NCI-H2171 treated with DMSO at 0.1 percent for 48 hours (cell line): ENCODE results near the gene EDEM3.

Experiments used
- DNase-seq: peaks from one replicate; lab custom pipeline; 2025; lab: John Stamatoyannopoulos, UW

Gene EDEM3

DNA sequence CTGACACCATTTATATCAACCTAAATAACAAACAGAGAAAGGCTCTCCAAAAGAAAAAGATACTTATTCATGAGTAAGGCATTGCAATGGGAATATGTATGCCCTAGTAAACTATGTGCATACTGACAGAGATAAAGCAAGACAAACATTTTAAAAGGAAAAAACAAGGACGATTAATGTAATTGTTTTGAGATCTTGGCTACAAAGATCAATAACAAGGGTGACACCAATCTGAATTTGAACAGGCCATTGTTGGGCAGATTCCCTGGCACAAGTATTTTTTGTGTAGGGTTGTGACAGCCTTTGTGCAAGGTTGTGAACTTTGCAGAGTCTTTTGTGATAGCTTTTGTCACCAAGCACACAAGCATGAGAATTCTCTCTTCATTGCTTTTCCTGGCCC is 85.3 kb downstream of the EDEM3 start:
- DNase-seq: no peak

DNA sequence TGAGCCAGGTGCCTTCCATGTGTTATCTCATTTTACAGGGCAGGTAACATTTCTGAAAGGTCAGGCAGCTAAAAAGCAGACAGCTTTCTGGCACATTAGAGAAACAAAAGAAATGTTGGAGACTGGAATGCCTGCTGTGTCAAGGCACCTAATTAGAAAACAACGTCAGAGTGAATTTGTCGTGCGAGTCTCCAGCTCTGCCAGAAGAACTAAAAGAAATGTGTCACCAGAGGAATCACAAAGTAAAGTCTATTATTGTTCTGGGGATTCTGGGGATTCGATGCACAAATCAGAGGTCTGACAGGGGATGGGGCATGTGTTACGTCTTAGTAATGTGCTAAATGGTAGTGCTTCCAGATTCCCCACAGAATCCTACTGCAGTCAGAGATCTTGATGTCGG is 89.3 kb downstream of the EDEM3 start:
- DNase-seq: no peak

DNA sequence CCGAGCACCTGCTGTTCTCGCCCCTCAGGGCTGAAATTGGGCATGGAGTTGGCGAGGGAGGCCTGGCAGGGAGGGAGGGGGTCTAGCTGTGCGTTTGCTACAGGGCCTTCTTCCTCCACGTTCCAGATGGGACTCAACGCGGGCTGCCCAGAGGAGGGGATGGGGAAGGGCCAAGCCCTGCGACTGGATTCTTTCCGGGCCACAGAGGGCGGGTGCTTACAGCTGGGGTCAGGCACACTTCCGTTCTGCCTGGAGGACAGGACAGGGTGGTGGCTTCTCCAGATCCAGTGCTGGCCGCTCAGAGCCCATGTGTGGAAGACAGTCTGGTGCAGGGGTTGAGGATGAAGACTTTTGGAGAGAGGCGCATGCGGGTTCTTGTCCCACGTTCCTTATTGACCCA is 90.0 kb downstream of the EDEM3 start:
- no peak for DNase-seq

DNA sequence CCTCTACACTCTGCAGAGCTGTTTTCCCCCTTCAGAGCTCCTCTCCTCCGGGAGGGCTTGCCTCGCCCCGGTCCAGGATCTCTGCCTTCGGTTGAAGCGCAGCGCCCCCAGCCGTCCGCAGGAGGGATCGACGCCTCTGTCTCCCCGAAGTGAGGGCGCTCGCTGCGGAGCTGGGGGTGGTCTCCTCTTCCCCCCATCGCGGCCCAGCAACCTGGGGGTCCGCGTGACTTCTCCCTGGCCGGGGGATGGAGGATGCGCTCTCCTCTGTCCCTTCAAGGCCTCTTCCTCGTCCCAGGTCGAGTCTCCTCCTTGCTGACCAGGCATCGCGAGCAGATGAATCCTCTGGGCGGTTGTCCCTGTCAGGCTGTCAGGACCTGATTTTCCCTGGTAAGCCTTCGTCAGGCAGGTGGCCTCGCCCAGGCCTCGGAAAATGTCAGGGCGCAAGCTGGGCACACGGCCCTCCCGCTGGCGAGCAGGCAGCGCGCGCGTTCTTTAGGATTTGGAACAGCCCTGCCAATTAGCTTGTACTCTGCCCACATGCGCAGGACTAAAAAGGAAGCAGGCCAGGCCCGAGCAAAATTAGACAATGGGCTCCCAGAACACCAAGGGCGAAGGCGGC is 90.5 kb downstream of the EDEM3 start:
- no peak for DNase-seq

DNA sequence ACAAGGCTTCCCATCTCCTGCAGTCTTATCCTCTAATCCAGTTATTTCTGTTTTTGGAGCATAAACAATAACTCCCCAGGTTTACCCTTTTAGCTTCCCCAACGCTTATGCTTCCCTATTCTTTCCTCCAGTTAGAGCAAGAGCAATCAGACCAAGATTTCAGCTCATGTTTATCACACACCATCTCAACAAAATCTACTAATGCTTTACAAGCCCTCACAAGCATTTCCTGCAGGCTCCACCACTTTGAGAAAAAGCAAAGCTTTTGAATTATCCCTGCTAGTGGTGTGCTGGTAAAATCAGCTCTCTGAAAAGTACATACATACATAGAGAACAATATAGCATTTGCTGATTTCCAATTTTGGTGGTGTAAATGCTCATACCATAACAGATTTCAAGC is 92.9 kb downstream of the EDEM3 start:
- DNase-seq: no peak

DNA sequence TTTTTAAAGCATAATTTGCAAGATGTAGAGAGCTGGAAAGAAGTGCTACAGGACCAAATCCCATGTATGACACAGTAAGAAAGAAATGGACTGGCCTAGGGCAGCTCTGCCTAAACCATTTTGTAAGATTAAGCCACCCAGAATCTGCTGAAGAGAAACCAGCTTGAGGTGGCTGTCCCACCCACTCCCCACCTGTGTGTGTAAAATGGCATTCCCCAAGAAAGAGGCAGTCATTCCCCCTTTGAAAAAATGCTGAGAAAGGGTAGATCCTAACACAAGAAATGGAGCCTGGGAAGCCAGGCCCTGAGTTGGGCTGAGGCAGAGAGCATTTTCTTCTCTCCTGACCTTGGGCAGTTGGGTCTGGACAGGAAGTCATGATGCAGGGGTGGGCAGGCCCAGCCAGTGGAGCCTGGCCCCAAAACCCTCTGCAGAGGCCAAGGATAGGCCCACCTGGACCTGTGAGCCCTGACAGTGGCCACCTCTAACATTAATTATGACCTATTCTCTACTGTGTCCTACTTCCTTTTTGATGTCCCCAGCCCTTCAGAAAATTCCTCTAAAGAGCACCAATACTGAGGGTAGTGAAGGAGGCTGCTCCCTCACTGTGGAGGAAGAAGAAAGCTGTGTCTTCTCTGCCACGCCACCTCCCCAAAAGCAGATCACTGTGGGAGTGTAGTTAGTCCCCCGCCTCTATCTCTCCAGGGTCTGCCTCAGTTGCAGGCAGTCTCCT is 94.0 kb downstream of the EDEM3 start:
- no peak for DNase-seq

DNA sequence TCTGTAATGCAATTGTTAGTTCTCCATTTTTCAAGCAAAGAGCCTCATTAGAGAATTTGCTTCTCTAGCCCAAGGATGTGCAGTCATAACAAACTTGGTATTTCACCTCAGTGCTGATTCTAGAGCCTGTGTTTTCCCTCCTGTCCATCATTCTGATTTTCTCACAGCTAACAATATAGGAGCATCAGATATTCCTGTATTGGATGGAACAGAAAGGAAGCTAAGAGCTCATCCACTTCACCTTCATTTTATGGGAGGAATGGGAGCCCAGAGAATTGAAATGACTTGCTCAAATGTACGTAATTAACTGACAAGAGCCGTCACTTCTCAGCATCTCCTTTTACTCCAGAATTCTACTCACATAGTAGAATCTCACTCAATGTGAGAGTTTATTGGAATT is 96.6 kb downstream of the EDEM3 start:
- DNase-seq: no peak

DNA sequence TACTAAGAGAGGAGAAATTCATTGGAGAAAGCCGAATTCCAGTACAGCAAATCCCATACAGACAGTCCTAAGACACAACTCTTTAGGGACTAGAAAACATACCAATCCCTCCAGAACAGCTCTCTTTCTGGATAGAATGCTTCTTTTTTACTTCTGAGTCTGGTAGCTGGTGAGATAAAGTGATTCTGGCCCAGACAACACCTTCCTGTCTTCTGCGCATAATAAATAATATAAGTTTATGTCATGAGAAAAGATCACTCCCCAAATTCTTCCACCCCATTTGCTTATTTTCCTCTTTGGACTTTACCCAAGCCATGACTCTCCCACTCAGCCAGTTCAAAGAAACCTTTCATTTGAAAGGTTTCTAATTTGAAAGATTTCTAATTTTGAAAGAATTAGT is 98.4 kb downstream of the EDEM3 start:
- DNase-seq: no peak

DNA sequence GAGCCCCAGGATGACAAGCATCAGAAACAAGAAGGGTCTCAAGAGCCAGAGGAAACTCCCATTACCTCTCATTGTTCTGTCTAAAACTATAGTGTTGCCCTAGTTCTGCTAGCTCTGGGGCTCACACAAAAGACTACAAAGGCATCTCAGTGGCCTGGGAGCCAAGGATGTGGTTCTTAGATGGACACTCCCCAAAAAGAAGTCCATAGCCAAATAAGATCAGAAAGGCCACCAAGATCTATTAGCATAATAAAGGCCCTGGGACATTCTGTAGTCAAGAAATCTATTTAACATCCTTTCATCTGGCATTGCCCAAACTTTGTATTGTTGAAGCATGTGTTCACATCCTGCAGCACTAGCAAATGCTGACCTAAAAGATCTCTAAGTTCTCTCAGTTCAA is 99.5 kb downstream of the EDEM3 start:
- DNase-seq: no peak

DNA sequence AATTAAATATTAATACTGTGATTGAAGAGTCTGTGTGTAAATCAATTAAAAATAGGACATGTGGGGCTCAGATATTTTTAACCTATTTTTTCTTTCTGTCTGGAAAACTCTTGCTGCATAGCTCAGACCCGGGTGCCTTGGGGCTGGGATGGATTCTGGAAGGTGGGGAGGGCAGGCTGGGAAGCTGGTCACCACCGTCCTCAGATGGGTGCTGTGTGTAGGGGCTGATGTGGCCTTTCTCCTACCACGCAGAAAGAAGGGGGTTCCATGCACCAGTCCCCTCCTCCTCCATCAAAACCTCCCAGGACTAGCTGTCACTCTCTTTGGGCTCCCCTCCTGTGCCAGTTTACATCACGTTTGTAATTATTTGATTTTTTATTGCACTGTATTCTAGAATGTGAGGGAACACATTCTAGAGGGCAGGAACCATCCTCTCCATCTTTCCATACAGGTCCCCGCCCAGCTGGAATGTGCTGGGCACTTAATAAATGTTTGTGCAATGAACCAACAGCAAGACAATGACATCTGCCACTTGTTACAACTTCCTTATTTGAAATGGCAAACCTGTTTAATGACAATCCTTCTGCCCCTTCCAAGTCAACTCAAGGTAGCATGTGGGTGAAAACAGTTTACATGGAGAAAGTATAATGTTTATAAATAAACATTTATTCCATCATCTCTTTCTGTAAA is 104.3 kb downstream of the EDEM3 start:
- DNase-seq: no peak

DNA sequence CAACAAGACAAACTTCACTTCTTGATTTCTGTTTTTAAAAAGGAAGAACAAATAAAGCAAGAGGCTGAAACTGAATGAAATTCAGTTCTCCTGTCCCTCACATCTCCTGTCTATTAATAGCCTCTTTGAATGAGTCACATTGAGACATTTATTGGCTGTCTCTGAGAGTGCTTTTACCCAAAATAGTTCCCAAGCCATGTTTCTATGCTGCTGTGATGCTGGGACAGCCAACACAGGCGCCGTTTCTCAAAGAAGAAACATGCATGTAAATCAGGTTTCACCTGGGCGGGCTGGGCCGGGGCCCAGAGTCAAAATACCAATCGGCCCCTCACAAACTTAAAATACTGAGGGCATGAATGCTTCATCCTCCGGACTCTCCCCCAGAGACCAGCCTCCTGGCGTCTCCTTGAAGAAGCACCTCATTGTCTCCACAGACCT is 105.2 kb downstream of the EDEM3 start:
- no peak for DNase-seq

DNA sequence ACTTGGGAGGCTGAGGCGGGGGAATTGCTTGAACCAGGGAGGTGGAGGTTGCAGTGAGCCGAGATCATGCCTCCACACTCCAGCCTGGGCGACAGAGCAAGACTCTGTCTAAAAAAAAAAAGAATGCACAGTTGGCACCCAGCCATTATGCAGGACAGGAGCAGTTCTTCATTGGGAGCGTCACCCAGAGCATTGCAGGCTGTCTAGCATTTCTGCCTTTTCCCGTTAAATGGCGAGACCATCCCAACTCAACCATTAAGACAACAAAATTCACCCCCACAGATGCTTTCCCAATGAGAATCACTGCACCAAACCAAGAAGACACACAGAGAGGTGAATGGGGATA is 105.8 kb downstream of the EDEM3 start:
- no peak for DNase-seq

DNA sequence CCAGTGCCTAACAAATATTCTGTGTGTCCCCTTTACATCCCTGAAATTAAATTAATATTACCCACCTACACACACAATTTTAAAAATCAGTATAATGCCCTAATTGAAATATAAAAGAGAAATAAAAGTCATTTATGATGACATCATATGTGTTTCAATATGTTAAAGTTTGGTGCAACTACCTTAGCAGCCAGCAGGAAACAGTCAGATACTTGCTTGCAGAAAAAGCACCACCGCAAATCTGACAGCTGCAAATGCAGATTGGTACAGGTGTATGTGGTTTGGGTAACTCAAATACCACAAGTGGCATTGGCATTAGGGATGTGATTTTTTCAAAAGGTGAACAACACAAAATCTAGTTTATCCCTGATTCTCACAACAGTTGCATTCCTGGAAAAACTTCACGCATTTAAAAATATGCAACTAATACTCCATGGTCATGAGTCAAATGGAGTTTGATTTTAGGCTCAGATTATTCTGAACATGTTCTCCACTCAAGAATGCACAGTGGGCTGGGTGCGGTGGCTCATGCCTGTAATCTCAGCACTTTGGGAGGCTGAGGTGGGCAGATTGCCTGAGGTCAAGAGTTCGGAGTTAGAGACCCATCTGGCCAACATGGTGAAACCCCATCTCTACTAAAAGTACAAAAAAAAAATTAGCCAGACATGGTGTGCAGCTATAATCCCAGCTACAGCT is 106.3 kb downstream of the EDEM3 start:
- DNase-seq: no peak

DNA sequence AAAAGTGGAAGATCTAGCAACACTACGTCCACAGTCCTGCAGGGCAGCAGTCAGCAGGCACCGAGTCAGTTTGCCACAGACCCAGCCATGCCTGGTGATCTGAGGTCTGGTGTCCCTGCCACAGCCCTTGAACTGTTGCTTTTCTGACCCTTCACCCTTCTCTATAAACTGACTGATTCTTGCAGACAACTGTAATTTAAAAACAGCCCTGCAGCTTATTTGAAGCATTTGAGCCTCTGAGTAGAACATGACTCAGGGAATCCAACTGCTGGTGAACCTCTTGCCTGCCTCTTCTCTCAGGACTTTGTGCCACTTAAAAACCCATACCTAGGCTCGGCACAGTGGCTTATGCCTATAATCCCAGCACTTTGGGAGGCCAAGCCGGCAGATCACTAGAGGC is 107.2 kb downstream of the EDEM3 start:
- no peak for DNase-seq

DNA sequence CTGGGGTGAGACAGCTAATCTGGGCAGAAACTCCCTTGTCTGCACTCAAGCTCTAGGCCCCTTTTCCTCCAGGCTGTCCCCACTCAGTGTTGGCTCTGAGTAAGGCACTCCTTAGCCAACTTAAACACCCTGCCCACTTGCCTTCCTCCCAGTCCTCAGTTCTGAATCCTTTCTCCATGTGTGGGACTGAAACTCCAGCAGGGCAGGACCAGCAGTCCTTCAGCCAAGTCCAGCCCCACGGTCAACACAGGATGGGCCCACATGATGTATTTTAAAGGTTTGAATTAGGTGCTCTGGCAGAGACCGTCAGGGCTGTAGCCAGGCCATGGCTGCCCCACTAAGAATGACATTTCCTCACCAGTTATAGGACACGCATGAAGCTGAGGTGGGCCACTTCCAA is 107.8 kb downstream of the EDEM3 start:
- DNase-seq: no peak

DNA sequence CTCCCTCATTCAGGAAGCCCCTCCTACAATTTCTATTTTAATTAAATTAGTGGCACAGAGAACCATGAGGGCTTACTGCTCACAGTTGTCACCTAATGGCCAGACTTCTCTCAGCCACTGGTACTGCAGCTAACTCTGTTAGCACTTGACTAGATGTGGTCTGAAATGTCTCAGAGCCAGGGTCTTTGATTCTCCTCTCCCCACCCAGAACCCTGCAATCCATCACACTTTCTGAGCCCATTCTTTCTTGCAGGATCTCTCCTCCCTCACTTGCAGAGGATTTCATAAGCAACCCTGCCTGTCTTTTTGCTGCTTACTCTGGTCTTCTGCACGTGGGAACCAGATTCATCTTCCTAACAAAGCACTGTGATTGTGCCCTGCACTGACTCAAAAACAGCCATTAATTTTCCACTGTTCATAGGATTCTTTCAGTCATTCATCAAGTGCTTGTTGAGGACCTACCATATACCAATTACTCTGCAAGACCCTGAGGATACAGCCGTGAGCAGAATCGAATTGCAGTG is 108.4 kb downstream of the EDEM3 start:
- DNase-seq: no peak

DNA sequence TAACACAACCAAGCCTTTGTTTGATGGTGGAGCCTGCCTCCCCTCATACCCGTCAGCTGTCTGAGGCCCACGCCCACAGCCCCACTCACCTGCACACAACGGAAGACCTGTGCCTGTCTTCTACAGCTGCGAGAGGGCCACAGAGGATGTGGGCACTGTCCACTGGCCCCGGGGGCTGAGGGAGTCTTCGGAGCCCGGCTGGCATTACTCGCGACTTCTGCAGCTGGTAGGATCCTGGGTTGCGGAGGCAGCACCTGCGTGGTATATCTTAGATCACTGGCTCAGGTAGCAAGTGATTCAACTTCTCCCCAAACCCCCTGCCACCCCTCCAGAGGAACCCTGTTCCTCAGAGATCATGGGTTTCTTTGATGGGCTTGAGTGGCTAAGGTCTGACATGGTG is 109.9 kb downstream of the EDEM3 start:
- no peak for DNase-seq

DNA sequence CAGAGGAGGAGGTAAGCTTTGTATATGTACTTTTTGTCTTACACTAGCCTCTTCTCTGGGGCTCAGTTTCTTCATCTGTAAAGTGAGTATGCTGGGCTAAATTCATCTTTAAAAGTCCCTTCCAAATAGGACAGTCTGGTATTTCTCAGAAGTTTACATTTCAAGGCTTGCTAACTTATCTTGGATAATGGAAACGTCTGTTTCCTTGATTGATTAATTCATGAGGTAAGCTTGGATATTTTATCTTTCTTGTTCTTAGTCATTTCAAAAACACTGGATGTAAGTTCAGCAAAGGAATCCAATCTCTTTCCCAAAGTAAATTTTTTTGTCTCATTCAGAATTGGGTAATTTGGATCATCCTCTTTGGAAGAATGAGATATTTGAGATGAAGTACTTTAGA is 111.0 kb downstream of the EDEM3 start:
- DNase-seq: no peak

DNA sequence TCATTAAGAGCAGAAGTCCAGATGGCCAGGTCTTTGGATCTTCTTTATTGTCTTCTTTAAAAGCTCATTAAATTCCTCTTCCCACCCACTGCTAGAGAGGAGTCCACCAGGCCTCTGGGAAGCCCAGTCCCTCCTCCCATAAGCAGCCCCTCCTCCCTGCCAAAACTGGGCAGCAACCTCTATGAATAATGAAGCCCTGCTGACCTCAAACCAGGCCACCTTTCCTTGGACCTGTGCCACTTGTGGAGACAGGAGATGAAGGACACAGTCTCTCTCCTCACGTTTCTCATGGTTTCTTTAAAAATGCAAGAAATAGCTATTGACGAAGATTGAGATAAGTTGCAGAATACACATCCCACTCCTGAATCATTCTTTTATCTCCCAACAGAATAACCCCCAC is 112.8 kb downstream of the EDEM3 start:
- no peak for DNase-seq

DNA sequence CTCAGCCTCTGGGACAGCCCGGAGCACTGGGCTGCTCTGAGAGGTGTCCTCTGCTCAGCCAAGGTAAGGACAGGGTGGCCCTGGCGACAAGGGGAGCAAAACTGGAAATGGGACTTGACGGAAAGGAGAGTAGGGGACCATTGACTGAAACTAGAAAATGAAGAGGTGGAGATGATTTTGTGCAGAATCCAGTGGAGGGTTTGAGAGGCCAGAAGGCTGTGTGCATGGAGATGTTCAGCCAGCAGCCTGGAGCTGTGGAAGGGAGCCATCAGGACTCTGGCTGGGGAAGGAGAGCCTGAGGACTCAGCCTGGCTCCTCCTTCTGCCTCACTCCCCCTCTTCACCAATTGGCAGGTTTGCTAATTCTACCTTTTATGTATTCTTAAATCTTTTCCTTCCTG is 114.2 kb downstream of the EDEM3 start:
- no peak for DNase-seq
